ENCODE data around the gene ZNF765.

- no peak for TF ChIP-seq EZH2 (IDR thresholded peaks at IDR 0.05; ENCODE audit: insufficient read depth, poor library complexity, severe bottlenecking)
- TF ChIP-seq EZH2phosphoT487 (IDR thresholded peaks at IDR 0.05; ENCODE audit: insufficient read depth, low read depth): no peak
Measured at GRCh38 chr19:53388904-53389303, 6.0 kb upstream of the ZNF765 start.

Data from GM23248 (cell line).